ENCODE results near the gene PPP6R2.

GRCh38 chr22:50341977-50342650 is 1.0 kb upstream of the PPP6R2 start:
- TF ChIP-seq, protein P1, sequence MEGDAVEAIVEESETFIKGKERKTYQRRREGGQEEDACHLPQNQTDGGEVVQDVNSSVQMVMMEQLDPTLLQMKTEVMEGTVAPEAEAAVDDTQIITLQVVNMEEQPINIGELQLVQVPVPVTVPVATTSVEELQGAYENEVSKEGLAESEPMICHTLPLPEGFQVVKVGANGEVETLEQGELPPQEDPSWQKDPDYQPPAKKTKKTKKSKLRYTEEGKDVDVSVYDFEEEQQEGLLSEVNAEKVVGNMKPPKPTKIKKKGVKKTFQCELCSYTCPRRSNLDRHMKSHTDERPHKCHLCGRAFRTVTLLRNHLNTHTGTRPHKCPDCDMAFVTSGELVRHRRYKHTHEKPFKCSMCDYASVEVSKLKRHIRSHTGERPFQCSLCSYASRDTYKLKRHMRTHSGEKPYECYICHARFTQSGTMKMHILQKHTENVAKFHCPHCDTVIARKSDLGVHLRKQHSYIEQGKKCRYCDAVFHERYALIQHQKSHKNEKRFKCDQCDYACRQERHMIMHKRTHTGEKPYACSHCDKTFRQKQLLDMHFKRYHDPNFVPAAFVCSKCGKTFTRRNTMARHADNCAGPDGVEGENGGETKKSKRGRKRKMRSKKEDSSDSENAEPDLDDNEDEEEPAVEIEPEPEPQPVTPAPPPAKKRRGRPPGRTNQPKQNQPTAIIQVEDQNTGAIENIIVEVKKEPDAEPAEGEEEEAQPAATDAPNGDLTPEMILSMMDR (conservative IDR thresholded peaks at IDR 0.05 in 1 of 2, IDR thresholded peaks at IDR 0.05 in 1 of 2; ENCODE audit: low read depth in 1 of 2, low read length in 2 of 2) = peak; percentile 93 to 98
- no peak for TF ChIP-seq EZH2 (IDR thresholded peaks at IDR 0.05; ENCODE audit: low read length, missing control alignments)
